Endothelial cell of hepatic sinusoid (primary cell): Measurements from ENCODE around the gene ASIC4.

ENCODE experiments used
- in situ Hi-C: cut with HindIII; loops from 2 replicates; pipeline ENCODE4 v1.10.0; 2017; ENCODE audit warnings: low sequenced_read_pairs

The ASIC4 gene

GRCh38 chr2:219565130-219566080, 51.1 kb downstream of the ASIC4 start:
- in situ Hi-C loops = no loop called here

DNA sequence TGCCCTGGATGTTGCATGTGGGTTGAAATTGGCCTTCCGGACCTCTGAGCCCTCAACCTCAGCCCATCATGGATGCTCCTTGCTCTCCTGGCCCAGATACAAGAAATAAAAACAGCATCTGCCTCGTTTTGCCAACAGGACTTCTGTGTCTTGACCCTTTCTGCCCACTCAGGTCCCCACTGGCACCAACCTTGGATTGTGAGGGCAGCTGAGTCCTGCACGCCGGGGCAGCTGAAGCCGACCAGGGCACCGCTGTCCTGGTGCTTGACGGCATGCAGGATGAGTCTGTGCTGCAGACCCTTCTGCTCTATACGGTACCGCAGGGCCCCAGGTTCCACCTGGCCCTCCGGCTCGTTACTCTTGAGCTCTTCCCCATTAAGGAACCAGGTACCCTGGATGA, 52.4 kb downstream of the ASIC4 start:
- in situ Hi-C loops = no loop called here

GRCh38 chr2:219567131-219567530, 52.8 kb downstream of the ASIC4 start:
- in situ Hi-C loops = no loop called here

DNA sequence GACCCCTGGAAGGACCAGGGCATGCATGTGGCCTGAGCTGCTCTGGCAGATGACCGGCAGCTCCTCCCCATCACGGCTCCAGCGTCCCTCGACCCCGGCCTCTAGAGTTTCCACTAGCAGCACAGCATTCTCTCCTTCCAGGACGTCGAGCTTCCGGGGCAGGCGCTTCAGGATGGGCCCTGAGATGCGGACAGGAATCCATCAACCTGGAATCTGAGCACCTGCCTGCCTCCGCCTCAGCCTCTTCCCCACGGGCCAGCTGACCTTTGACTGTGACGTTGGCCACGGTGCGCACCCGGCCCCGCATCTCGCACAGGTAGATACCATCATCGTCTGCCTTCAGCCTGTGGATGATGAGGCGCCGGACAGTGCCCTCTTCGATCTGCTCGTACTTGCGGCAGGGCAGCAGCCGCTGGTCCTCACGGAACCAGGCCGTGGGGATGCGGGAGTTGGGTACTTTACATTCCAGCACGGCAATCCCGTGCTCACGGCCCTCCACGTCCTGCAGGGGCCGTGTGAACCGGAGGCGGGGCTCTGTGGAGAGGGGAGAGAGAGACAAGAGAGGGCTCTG, 53.6 kb downstream of the ASIC4 start:
- in situ Hi-C loops = no loop called here

GRCh38 chr2:219569041-219569440, 54.8 kb downstream of the ASIC4 start:
- in situ Hi-C loops = no loop called here

DNA sequence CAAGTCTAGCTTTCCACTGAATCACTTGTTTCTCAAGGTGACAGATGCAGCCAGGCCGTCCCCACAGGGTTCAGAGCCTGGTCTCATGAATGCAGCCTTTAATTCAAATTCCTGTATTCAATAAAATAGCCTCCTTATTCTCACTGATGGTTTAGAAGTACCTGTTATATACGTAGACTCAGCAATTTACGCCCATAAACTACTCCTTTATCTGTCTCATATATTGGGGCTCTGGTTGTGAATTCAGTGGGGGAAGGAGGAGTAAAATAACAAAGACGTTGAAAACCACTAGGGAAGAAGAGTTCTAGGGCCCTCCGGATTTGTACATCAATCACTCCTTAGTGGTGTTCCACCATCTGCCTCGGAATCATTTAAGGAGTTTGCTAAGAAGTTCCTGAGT, 55.4 kb downstream of the ASIC4 start:
- in situ Hi-C loops = no loop called here

DNA sequence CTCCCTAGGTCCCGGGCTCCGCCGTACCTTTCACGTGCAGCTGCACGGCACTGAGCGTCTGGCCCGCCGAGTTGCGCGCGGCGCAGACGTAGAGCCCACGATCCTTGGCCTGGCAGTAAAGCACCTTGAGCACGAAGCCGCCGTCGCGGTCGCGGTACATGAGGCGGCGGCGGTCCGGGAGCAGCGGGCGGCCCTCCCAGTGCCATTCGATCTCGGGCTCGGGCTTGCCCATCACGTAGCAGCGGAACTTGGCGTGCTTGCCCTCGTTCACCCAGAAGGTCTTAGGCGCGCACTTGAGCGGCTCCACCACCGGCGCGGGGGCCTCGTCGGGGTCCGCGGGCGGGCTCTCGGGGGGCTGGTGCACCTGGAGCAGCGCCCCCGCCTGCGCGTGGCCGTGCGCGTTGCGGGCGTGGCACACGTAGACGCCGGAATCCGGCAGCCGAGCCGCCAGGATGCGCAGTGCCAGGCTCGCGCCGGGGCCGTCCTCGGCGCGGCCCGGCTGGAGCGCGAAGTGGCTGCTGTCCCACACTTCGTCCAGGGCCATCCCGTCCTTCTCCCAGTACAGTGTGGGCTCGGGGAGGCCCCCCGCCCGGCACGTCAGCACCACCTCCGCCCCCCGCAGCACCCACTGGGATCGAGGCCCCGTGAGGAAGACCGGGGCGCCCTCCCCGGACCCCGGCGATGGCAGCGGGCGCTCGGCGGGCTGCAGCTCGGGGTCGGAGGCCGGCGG, 56.1 kb downstream of the ASIC4 start:
- in situ Hi-C loops = no loop called here

DNA sequence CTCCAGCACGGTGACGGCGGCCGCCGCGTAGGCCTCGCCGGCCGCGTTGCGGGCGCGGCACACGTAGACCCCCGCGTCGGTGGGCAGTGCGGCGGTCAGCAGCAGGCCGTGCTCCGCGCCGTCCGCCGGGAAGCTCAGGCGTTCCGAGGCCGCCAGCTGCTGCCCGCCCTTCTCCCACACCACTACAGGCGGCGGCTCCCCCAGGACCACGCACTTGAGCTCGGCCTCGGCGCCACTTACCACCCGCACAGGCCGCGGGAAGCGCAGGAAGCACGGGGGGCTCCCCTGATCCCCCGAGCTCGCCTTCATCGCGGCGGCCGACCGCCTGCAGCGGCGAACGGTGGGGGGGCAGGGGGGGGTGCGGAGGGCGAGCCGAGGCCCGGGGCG, 56.6 kb downstream of the ASIC4 start:
- in situ Hi-C loops = no loop called here

GRCh38 chr2:219571311-219572236, 57.3 kb downstream of the ASIC4 start, which contains the start of gene OBSL1:
Gene OBSL1, minus strand, starts transcription at chr2:219571539. Its CDS starts 307 bp downstream, at chr2:219571232.
- in situ Hi-C loops = no loop called here

DNA sequence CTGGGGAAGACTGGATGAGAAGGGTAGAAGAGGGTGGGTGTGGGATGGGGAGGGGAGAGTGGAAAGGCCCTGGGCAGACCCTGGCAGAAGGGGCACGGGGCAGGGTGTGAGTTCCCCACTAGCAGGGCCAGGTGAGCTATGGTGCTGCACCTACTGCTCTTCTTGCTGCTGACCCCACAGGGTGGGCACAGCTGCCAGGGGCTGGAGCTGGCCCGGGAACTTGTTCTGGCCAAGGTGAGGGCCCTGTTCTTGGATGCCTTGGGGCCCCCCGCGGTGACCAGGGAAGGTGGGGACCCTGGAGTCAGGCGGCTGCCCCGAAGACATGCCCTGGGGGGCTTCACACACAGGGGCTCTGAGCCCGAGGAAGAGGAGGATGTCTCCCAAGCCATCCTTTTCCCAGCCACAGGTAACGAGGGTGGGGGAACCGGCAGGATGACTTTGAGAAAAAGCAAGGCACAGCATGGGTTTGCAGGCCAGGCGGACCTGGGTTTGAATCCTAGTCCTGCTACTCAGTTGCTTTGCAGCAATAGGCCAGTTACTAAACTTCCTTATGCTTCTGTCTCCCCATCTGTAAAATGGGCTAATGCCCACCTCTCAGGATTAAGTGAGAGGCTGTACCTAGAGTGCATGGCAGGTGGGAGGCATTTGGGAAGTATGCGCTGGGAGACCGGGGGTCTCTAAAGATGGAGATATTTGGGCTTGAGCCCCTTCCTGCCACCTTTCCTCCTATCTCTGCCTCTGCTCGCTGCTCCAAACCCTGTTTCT, 58.1 kb downstream of the ASIC4 start, which contains the start of gene INHA:
TSS of gene INHA (plus strand) at position 74 of the 765 bp plus-strand sequence. CDS start at position 139, 65 bp downstream.
- in situ Hi-C loops = no loop called here

GRCh38 chr2:219573166-219573565, 58.9 kb downstream of the ASIC4 start:
- in situ Hi-C loops = no loop called here

- in situ Hi-C loops = loop anchor here (5.0 kb wide), 1 partner anchor 83 kb away; no protein-coding TSS in a partner anchor
These were observed 60.4 kb downstream of the ASIC4 start for GRCh38 chr2:219574484-219575311.

DNA sequence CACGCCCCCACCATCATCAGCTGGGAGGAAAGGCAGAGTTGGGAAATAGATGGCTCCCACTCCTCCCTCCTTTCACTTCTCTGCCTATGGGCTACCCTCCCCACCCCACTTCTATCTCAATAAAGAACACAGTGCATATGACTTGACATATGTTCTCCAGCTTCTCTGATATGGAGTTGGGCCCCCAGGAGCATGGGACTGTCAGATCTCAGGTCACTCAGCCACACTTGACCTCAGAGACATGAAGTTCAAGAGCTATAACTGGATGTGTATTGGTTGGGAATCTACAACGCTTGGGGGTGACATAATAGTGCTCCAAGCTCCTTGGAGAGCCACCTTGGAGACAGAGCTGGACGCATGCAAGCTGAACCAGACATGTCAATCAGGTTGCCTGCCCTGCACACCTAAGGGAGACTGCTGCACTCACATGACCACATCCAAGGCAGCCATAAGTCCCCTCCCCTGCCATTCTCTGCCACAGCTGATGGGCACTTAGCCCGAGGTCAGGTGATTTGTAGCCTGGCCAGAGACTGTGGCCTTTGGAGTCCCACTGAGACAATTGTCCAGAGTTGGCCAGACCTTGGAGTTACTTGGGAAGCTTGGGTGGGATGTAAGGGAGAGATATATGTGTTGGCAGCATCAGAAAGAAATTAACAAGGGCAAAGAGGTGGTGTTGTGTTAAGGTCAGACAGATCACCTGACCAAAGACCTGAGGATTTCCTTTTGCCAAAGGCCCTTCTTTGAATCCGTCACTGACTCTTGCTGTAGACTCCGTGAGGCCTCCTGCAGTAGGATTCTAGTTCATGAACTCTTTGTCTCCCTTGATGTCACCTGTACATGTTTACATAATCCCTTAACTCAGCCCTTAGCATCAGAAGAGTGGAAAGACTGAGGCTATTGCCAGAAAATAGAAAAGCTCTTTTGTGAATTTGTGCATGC, 61.6 kb downstream of the ASIC4 start:
- in situ Hi-C loops = loop anchor here (5.0 kb wide), 1 partner anchor 81 kb away; no protein-coding TSS in a partner anchor

GRCh38 chr2:219576505-219577388, 62.5 kb downstream of the ASIC4 start:
- in situ Hi-C loops = loop anchor here (5.0 kb wide), 1 partner anchor 81 kb away; no protein-coding TSS in a partner anchor

- in situ Hi-C loops = loop anchor here (5.0 kb wide), 1 partner anchor 78 kb away; no protein-coding TSS in a partner anchor
These were observed 64.7 kb downstream of the ASIC4 start for GRCh38 chr2:219578811-219579613.

DNA sequence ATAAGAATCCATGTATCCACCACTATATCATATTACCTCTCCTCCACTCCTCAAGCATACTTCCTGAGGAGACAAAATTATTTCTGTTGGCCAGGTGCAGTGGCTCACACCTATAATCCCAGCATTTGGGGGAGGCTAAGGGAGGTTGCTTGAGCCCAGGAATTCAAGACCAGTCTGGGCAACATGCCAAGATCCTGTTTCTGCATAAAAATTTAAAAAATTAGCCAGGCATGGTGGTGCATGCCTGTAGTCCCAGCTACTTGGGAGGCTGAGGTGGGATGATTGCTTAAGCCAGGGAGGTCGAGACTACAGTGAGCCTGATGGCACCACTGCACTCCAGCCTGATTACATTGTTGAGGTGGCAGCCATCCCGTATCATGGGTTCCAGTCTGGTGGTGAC, 67.1 kb downstream of the ASIC4 start:
- in situ Hi-C loops = no loop called here
